Right lobe of liver (tissue), 4 donors: ENCODE results near the gene ZBTB7C.

Source experiments
- CTCF ChIP-seq, 4 donors: fragments of 200-600 bp in 3 of 4; fragments of 450-650 bp in 1 of 4; IDR thresholded peaks; one replicate each; pipeline versions ENCODE4 v1.5.1 to v1.8.0; 2016 to 2022; ENCODE audit warnings: antibody characterized with exemption in 4 of 4, mild to moderate bottlenecking in 2 of 4
- POLR2A ChIP-seq: fragments of 450-650 bp; IDR thresholded peaks from one replicate; pipeline ENCODE4 v1.6.1; 2017; ENCODE audit warnings: antibody characterized with exemption, mild to moderate bottlenecking
- donor health status: DM: no; HTN: no; CAD: no.
- donor health status: DM: no; HTN: no; CAD: no.
- donor health status: DM: no; HTN: yes; CAD: no.

- TF ChIP-seq CTCF (IDR thresholded peaks at IDR 0.05) (no peak), POLR2A (no peak)
These were observed 193.1 kb downstream of the ZBTB7C start for GRCh38 chr18:48215876-48216638.
